ENCODE results near the gene RBAK. TPM values are rescaled to one million over a fixed set of nuclear protein-coding genes. Genes with fewer than 3 reads are reported as not detected.
"Not testable (repeated sequence)": the region's sequence is repeated elsewhere in the genome, so short reads cannot be mapped to it uniquely, and the experiment has no call there.

Gene RBAK
- total and polyA plus RNA-seq, 2 donors (not counting 1 experiment from before 2014, with no cell fraction given) = 3.7 to 20.3 TPM

- DNase-seq (no peak), ATAC-seq (ENCODE audit: low read depth) (no peak)
- peaks cover 19% of the 10 kb centered on the region for H3K27me3 Mint-ChIP-seq
- Histone ChIP-seq H2AFZ (ENCODE audit: insufficient read depth, low read depth, low read length, poor library complexity, severe bottlenecking) (no peak overlapping the region), H3K79me2 (ENCODE audit: control insufficient read depth, insufficient read depth, low read length) (no peaks in the 10 kb centered on the region), H3K9ac (ENCODE audit: low read length) (no peak overlapping the region), H3K27ac (ENCODE audit: low read length in 2 of 2) (no peak overlapping the region), H3K4me2 (replicated peaks; ENCODE audit: low read depth, low read length, poor library complexity, severe bottlenecking) (no peak overlapping the region), H3K4me1 (ENCODE audit: control insufficient read depth in 2 of 2, insufficient read depth in 2 of 2, low read length in 2 of 2) (peaks cover 0 to 5% of the 10 kb centered on the region in 2 donors), H3K9me3 (ENCODE audit: control extremely low read depth in 1 of 3, control insufficient read depth in 2 of 3, insufficient read depth in 1 of 3, low read length in 2 of 3) (no peaks in the 10 kb centered on the region), H3K36me3 (replicated peaks in 1 of 2; ENCODE audit: control extremely low read depth in 1 of 2, control insufficient read depth in 1 of 2, extremely low read depth in 1 of 2, insufficient read depth in 2 of 2, low read length in 1 of 2) (no peaks in the 10 kb centered on the region), H4K20me1 (ENCODE audit: control insufficient read depth, insufficient read depth, low read length, poor library complexity, severe bottlenecking) (no peaks in the 10 kb centered on the region), H3K4me3 (ENCODE audit: control extremely low read depth in 1 of 5, extremely low read depth in 1 of 5, insufficient read depth in 1 of 5, low read depth in 2 of 5, low read length in 4 of 5) (no peak overlapping the region), H3K27me3 (replicated peaks in 1 of 4; ENCODE audit: control extremely low read depth in 1 of 4, control insufficient read depth in 3 of 4, insufficient read depth in 4 of 4, low read length in 3 of 4) (peaks cover 0 to 20% (median 1%) of the 10 kb centered on the region in 4 experiments)
- no peak overlapping the region for H3K4me3 Mint-ChIP-seq
- CTCF ChIA-PET = interaction anchor here (1.0 to 5.7 kb wide), 6 partner anchors 10 to 291 kb away, joined by 3 to 54 read pairs (median 4); no protein-coding TSS in a partner anchor
- POLR2A ChIA-PET = no interaction called here
- 90% methylated on average over 23 of the region's 24 CpGs for WGBS (ENCODE audit: insufficient coverage)
- no peaks in the 10 kb centered on the region for H3K4me1 Mint-ChIP-seq
- intact Hi-C loops (cut with micrococcal nuclease) = no loop called here
- H3K9me3 Mint-ChIP-seq (ENCODE audit: insufficient read depth) = no peaks in the 10 kb centered on the region
- TF ChIP-seq EZH2 (IDR thresholded peaks at IDR 0.05; ENCODE audit: borderline replicate concordance, insufficient read depth, low read depth, low read length, poor library complexity, severe bottlenecking) (no peak), CTCF (IDR thresholded peaks at IDR 0.05) (no peak)
- H3K27ac Mint-ChIP-seq = no peak overlapping the region
Measured at GRCh38 chr7:5083311-5083711, 37.7 kb downstream of the RBAK start.

- H4K20me1 ChIP-seq (ENCODE audit: control insufficient read depth, insufficient read depth, low read length, poor library complexity, severe bottlenecking) = no peaks in the 10 kb centered on the region
- no peak overlapping the region for H3K4me3 ChIP-seq (ENCODE audit: control extremely low read depth in 1 of 5, extremely low read depth in 1 of 5, insufficient read depth in 1 of 5, low read depth in 2 of 5, low read length in 4 of 5)
- H3K9me3 ChIP-seq (ENCODE audit: control extremely low read depth in 1 of 3, control insufficient read depth in 2 of 3, insufficient read depth in 1 of 3, low read length in 2 of 3) = no peaks in the 10 kb centered on the region
- no peak for DNase-seq
- Mint-ChIP-seq H3K4me1 (no peaks in the 10 kb centered on the region), H3K9me3 (ENCODE audit: insufficient read depth) (no peaks in the 10 kb centered on the region), H3K27ac (no peak overlapping the region), H3K4me3 (no peak overlapping the region), H3K27me3 (peaks cover 14% of the 10 kb centered on the region)
- H3K9ac ChIP-seq (ENCODE audit: low read length) = no peak overlapping the region
- ChIA-PET POLR2A (interaction anchor here (2.2 kb wide), 1 partner anchor 112 kb away, joined by 9 read pairs; no protein-coding TSS in a partner anchor), CTCF (interaction anchor here (0.9 to 5.7 kb wide), 10 partner anchors 13 to 475 kb away, joined by 3 to 54 read pairs (median 8); no protein-coding TSS in a partner anchor)
- H3K4me2 ChIP-seq (replicated peaks; ENCODE audit: low read depth, low read length, poor library complexity, severe bottlenecking) = no peak overlapping the region
- H3K27ac ChIP-seq (ENCODE audit: low read length in 2 of 2) = no peak overlapping the region
- H3K79me2 ChIP-seq (ENCODE audit: control insufficient read depth, insufficient read depth, low read length) = no peaks in the 10 kb centered on the region
- peaks cover 0 to 5% of the 10 kb centered on the region in 2 donors for H3K4me1 ChIP-seq (ENCODE audit: control insufficient read depth in 2 of 2, insufficient read depth in 2 of 2, low read length in 2 of 2)
- H3K27me3 ChIP-seq (replicated peaks in 1 of 4; ENCODE audit: control extremely low read depth in 1 of 4, control insufficient read depth in 3 of 4, insufficient read depth in 4 of 4, low read length in 3 of 4) = peaks cover 0 to 20% (median 0%) of the 10 kb centered on the region in 4 experiments
- H2AFZ ChIP-seq (ENCODE audit: insufficient read depth, low read depth, low read length, poor library complexity, severe bottlenecking) = no peak overlapping the region
- WGBS (ENCODE audit: insufficient coverage) = 86% methylated on average over 7 of the region's 9 CpGs
- TF ChIP-seq CTCF (IDR thresholded peaks at IDR 0.05) (no peak), EZH2 (IDR thresholded peaks at IDR 0.05; ENCODE audit: borderline replicate concordance, insufficient read depth, low read depth, low read length, poor library complexity, severe bottlenecking) (no peak)
- ATAC-seq (ENCODE audit: low read depth) = no peak
- no peaks in the 10 kb centered on the region for H3K36me3 ChIP-seq (replicated peaks in 1 of 2; ENCODE audit: control extremely low read depth in 1 of 2, control insufficient read depth in 1 of 2, extremely low read depth in 1 of 2, insufficient read depth in 2 of 2, low read length in 1 of 2)
- intact Hi-C loops (cut with micrococcal nuclease) = no loop called here
Measured at GRCh38 chr7:5086256-5086655, 40.6 kb downstream of the RBAK start.

DNA sequence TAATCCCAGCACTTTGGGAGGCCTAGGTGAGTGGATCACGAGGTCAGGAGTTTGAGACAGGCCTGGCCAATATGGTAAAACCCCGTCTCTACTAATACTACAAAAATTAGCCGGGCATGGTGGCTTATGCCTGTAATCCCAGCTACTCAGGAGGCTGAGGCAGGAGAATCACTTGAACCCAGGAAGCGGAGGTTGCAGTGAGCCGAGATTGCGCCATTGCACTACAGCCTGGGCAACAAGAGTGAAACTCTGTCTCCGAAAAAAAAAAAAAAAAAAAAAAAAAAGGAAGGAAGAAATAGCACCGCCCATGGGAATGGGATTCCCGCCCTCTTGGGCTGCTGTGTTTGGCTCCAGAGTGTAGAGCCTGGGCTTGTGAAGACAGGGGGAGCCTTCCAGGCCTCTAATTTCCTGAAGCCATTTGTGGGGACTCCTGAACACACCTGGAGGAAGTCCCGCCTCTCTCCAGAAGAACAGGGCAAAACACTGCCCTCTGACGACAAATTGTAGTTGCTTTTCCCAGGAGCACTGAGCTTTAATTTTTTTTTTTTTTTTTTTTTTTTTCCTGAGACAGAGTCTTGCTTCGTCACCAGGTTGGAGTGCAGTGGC is 42.7 kb downstream of the RBAK start:
- H3K9me3 Mint-ChIP-seq (ENCODE audit: insufficient read depth); ATAC-seq (ENCODE audit: low read depth); DNase-seq; H3K4me3 ChIP-seq (ENCODE audit: control extremely low read depth in 1 of 5, extremely low read depth in 1 of 5, insufficient read depth in 1 of 5, low read depth in 2 of 5, low read length in 4 of 5); H3K9ac ChIP-seq (ENCODE audit: low read length); H3K36me3 ChIP-seq (replicated peaks in 1 of 2; ENCODE audit: control extremely low read depth in 1 of 2, control insufficient read depth in 1 of 2, extremely low read depth in 1 of 2, insufficient read depth in 2 of 2, low read length in 1 of 2); H3K4me3 Mint-ChIP-seq; H3K4me2 ChIP-seq (replicated peaks; ENCODE audit: low read depth, low read length, poor library complexity, severe bottlenecking); H3K79me2 ChIP-seq (ENCODE audit: control insufficient read depth, insufficient read depth, low read length); H4K20me1 ChIP-seq (ENCODE audit: control insufficient read depth, insufficient read depth, low read length, poor library complexity, severe bottlenecking); H3K27ac Mint-ChIP-seq; H3K27ac ChIP-seq (ENCODE audit: low read length in 2 of 2); H2AFZ ChIP-seq (ENCODE audit: insufficient read depth, low read depth, low read length, poor library complexity, severe bottlenecking); H3K4me1 Mint-ChIP-seq; H3K4me1 ChIP-seq (ENCODE audit: control insufficient read depth in 2 of 2, insufficient read depth in 2 of 2, low read length in 2 of 2); intact Hi-C loops (cut with micrococcal nuclease); H3K27me3 Mint-ChIP-seq: not testable (repeated sequence)
- ChIA-PET CTCF (interaction anchor here (0.6 to 5.7 kb wide), 6 partner anchors 19 to 476 kb away, joined by 3 to 54 read pairs (median 4); no protein-coding TSS in a partner anchor), POLR2A (interaction anchor here (0.7 kb wide), 1 partner anchor 374 kb away, joined by 8 read pairs; no protein-coding TSS in a partner anchor)
- Histone ChIP-seq H3K27me3 (replicated peaks in 1 of 4; ENCODE audit: control extremely low read depth in 1 of 4, control insufficient read depth in 3 of 4, insufficient read depth in 4 of 4, low read length in 3 of 4) (peaks cover 0 to 17% (median 0%) of the 10 kb centered on the region in 4 experiments), H3K9me3 (ENCODE audit: control extremely low read depth in 1 of 3, control insufficient read depth in 2 of 3, insufficient read depth in 1 of 3, low read length in 2 of 3) (peaks cover 0 to 15% (median 2%) of the 10 kb centered on the region in 3 donors)
- 80% methylated on average over 9 of the region's 12 CpGs for WGBS (ENCODE audit: insufficient coverage)
